OCI-LY7 (cell line): ENCODE results near the gene CERK.

Experiments used
- CTCF ChIP-seq: fragments of 200-600 bp; sonication (generic); conservative IDR thresholded peaks from 2 replicates; pipeline ENCODE4 v1.5.1; 2014; ENCODE audit warnings: mild to moderate bottlenecking, antibody characterized with exemption, low read length, moderate library complexity, mixed read lengths
- EZH2phosphoT487 ChIP-seq: fragments of 200-600 bp; sonication (generic); IDR thresholded peaks from 2 replicates; pipeline ENCODE4 v1.6.1; 2018; ENCODE audit warnings: low read depth, borderline replicate concordance, mild to moderate bottlenecking, mixed run types, antibody characterized with exemption, low read length, moderate library complexity, mixed read lengths

GRCh38 chr22:46730568-46731245 is 7.3 kb downstream of the CERK start:
- TF ChIP-seq CTCF (no peak), EZH2phosphoT487 (no peak)
